Fibroblast of lung (primary cell): ENCODE results near the gene CAST. TPM values are rescaled to one million over a fixed set of nuclear protein-coding genes. Genes with fewer than 3 reads are reported as not detected.
A peak's percentile ranks its signal among the peaks of the same experiment; 100 is the strongest.

Experiments
- DNase-seq, 2 donors: peaks; one replicate each; pipeline versions ENCODE4 v3.0.0 to v3.0.0-alpha.2; 2010; ENCODE audit warnings: low read depth in 2 of 2
- H2AFZ ChIP-seq: 2 replicates; pipeline ENCODE4 v1.5.1; 2012; ENCODE audit warnings: low read length, control low read depth, inconsistent platforms
- H3K27ac ChIP-seq: 2 replicates; pipeline ENCODE4 v1.5.1; 2011; ENCODE audit warnings: low read length, control low read depth; ENCODE audit not compliant: insufficient read depth
- H3K27me3 ChIP-seq: 2 replicates; pipeline ENCODE4 v1.5.1; 2011; ENCODE audit warnings: mild to moderate bottlenecking, low read length; ENCODE audit not compliant: control insufficient read depth, insufficient read depth
- H3K36me3 ChIP-seq: 2 replicates; pipeline ENCODE4 v1.5.1; 2011; ENCODE audit warnings: low read length; ENCODE audit not compliant: control insufficient read depth, insufficient read depth
- H3K4me1 ChIP-seq: 2 replicates; pipeline ENCODE4 v1.5.1; 2011; ENCODE audit warnings: low read length; ENCODE audit not compliant: control insufficient read depth, insufficient read depth; ENCODE audit errors: extremely low read depth
- H3K4me2 ChIP-seq: 2 replicates; pipeline ENCODE4 v1.5.1; 2011; ENCODE audit warnings: low read length, control low read depth; ENCODE audit not compliant: insufficient read depth; ENCODE audit errors: extremely low read depth
- H3K4me3 ChIP-seq, 4 experiments: fragments of 200-600 bp in 1 of 4; sonication (generic) in 1 of 4; replicated peaks in 1 of 4; 2 replicates each; pipeline ENCODE4 v1.5.1; 2011 to 2016; ENCODE audit warnings: low read length in 4 of 4, low read depth in 3 of 4, mild to moderate bottlenecking in 3 of 4, control low read depth in 2 of 4, inconsistent platforms in 1 of 4, mixed read lengths in 1 of 4; ENCODE audit not compliant: insufficient read depth in 1 of 4; ENCODE audit errors: control extremely low read depth in 1 of 4
- H3K79me2 ChIP-seq: 2 replicates; pipeline ENCODE4 v1.5.1; 2012; ENCODE audit warnings: mild to moderate bottlenecking, low read length, inconsistent platforms; ENCODE audit not compliant: control insufficient read depth, insufficient read depth
- H3K9ac ChIP-seq: 2 replicates; pipeline ENCODE4 v1.5.1; 2011; ENCODE audit warnings: mild to moderate bottlenecking, low read length, control low read depth; ENCODE audit not compliant: insufficient read depth
- H3K9me3 ChIP-seq: 2 replicates; pipeline ENCODE4 v1.5.1; 2012; ENCODE audit warnings: low read depth, low read length; ENCODE audit not compliant: control insufficient read depth, insufficient read depth
- H4K20me1 ChIP-seq: 2 replicates; pipeline ENCODE4 v1.5.1; 2011; ENCODE audit warnings: low read length; ENCODE audit not compliant: control insufficient read depth, insufficient read depth; ENCODE audit errors: extremely low read depth
- CTCF ChIP-seq, 2 donors: IDR thresholded peaks in 1 of 2; conservative IDR thresholded peaks in 1 of 2; 1 replicate in 1 of 2; 2 replicates in 1 of 2; pipeline ENCODE4 v1.5.1; 2011 to 2012; ENCODE audit warnings: low read length in 2 of 2, control low read depth in 1 of 2, inconsistent platforms in 1 of 2, low read depth in 1 of 2, mild to moderate bottlenecking in 1 of 2
- EZH2 ChIP-seq: IDR thresholded peaks from 2 replicates; pipeline ENCODE4 v1.5.1; 2012; ENCODE audit warnings: low read length, control low read depth, mild to moderate bottlenecking; ENCODE audit errors: missing control alignments
- polyA minus RNA-seq: library from RNA; depleted of rRNA, polyadenylated mRNA; stranded (reverse); fragments of >200 nt; gene quantifications from 2 replicates; pipeline ENCODE4 v1.2.3, GENCODE V29; 2011; ENCODE audit warnings: low replicate concordance
- polyA plus RNA-seq, 2 donors: library from polyadenylated mRNA; depleted of rRNA in 1 of 2; stranded (reverse) in 1 of 2; unstranded in 1 of 2; fragments of >200 nt; gene quantifications; 2 replicates each; pipeline ENCODE4 v1.2.1, GENCODE V29; 2011 to 2012; ENCODE audit warnings: missing spikeins in 1 of 2
- total RNA-seq: library from RNA; depleted of rRNA; stranded (reverse); fragments of >200 nt; gene quantifications from 2 replicates; pipeline ENCODE4 v1.2.1, GENCODE V29; 2014

The CAST gene
- total RNA-seq (153 and 203 TPM in 2 replicates), polyA plus RNA-seq (378 TPM in 2 replicates), polyA minus RNA-seq (43.3 and 57.6 TPM in 2 replicates)
- 255 and 278 TPM in 2 replicates for polyA plus RNA-seq (2012)

GRCh38 chr5:96661855-96662724, at the start of gene CAST:
TSS of gene CAST (plus strand) at chr5:96662376. CDS start at chr5:96662423, 47 bp downstream.
- Histone ChIP-seq H3K79me2 (peaks cover 45% of the 10 kb centered on the region), H3K27me3 (no peaks in the 10 kb centered on the region), H4K20me1 (no peaks in the 10 kb centered on the region), H3K4me2 (peak within 1 kb of the TSS; percentile 95), H3K4me1 (peaks cover 10% of the 10 kb centered on the region), H2AFZ (peak within 1 kb of the TSS; percentile 56), H3K36me3 (no peaks in the 10 kb centered on the region), H3K9me3 (no peaks in the 10 kb centered on the region), H3K4me3 (peak within 1 kb of the TSS; percentile 78 to 94 (median 82)), H3K27ac (peak within 1 kb of the TSS; percentile 97), H3K9ac (peak within 1 kb of the TSS; percentile 95)
- TF ChIP-seq EZH2 (no peak), CTCF (conservative IDR thresholded peaks at IDR 0.05 in 1 of 2, IDR thresholded peaks at IDR 0.05 in 1 of 2; ENCODE audit: low read depth in 1 of 2, low read length in 2 of 2) (no peak)
- DNase-seq = peak; percentile 93 to 98

GRCh38 chr5:96614110-96614691, 48.0 kb upstream of the CAST start:
- Histone ChIP-seq H3K36me3 (no peaks in the 10 kb centered on the region), H2AFZ (peak overlapping the region; percentile 32), H3K4me2 (peak overlapping the region; percentile 61), H3K27me3 (no peaks in the 10 kb centered on the region), H3K4me1 (no peaks in the 10 kb centered on the region), H3K4me3 (peak overlapping the region in 2 of 4 experiments; percentile 23 to 36), H3K79me2 (no peaks in the 10 kb centered on the region), H3K9ac (no peak overlapping the region), H4K20me1 (no peaks in the 10 kb centered on the region), H3K27ac (peak overlapping the region; percentile 47), H3K9me3 (no peaks in the 10 kb centered on the region)
- TF ChIP-seq CTCF (conservative IDR thresholded peaks at IDR 0.05 in 1 of 2, IDR thresholded peaks at IDR 0.05 in 1 of 2; ENCODE audit: low read depth in 1 of 2, low read length in 2 of 2) (peak; percentile 48 to 51), EZH2 (no peak)
- peak; percentile 94 for DNase-seq

GRCh38 chr5:96615223-96615622, 47.0 kb upstream of the CAST start:
- Histone ChIP-seq H3K36me3 (no peaks in the 10 kb centered on the region), H3K4me1 (no peaks in the 10 kb centered on the region), H3K4me2 (no peak overlapping the region), H4K20me1 (no peaks in the 10 kb centered on the region), H3K27ac (no peak overlapping the region), H3K4me3 (no peak overlapping the region), H3K27me3 (no peaks in the 10 kb centered on the region), H3K79me2 (no peaks in the 10 kb centered on the region), H3K9ac (no peak overlapping the region), H2AFZ (no peak overlapping the region), H3K9me3 (no peaks in the 10 kb centered on the region)
- TF ChIP-seq CTCF (conservative IDR thresholded peaks at IDR 0.05 in 1 of 2, IDR thresholded peaks at IDR 0.05 in 1 of 2; ENCODE audit: low read depth in 1 of 2, low read length in 2 of 2) (no peak), EZH2 (no peak)
- DNase-seq = peak in 1 of 2 donors; percentile 38
